ENCODE data around the gene TBC1D22B. TPM values are rescaled to one million over a fixed set of nuclear protein-coding genes. Genes with fewer than 3 reads are reported as not detected.

TBC1D22B gene
- total RNA-seq, 1 experiment from 2014 or later: 12.9 TPM

- Histone ChIP-seq H3K4me1 (ENCODE audit: insufficient read depth, low read length) (no peaks in the 10 kb centered on the region), H4K8ac (replicated peaks; ENCODE audit: insufficient read length, low read depth, low read length) (no peak overlapping the region), H2BK120ac (ENCODE audit: low read depth, low read length, poor library complexity, severe bottlenecking) (no peak overlapping the region), H2AK5ac (ENCODE audit: insufficient read length, low read length) (no peak overlapping the region), H4K20me1 (ENCODE audit: control insufficient read depth, insufficient read depth, insufficient read length) (no peaks in the 10 kb centered on the region), H3K27ac (ENCODE audit: insufficient read length, low read depth, low read length) (no peak overlapping the region), H2BK12ac (ENCODE audit: insufficient read length, low read depth, low read length) (no peak overlapping the region), H2AFZ (ENCODE audit: low read length) (no peak overlapping the region), H3T11ph (ENCODE audit: low read length) (no peak overlapping the region), H3K56ac (ENCODE audit: insufficient read length, low read depth, low read length) (no peak overlapping the region), H3K9ac (ENCODE audit: extremely low read depth, insufficient read length, low read length) (no peak overlapping the region), H3K79me2 (ENCODE audit: insufficient read depth, low read length) (no peaks in the 10 kb centered on the region), H3K14ac (ENCODE audit: insufficient read depth, low read length) (no peak overlapping the region), H3K9me3 (ENCODE audit: control insufficient read depth, low read depth, low read length) (no peaks in the 10 kb centered on the region), H3K23ac (ENCODE audit: insufficient read length, low read depth, low read length) (no peak overlapping the region), H4K5ac (ENCODE audit: insufficient read length, low read depth, low read length) (no peak overlapping the region), H4K91ac (ENCODE audit: insufficient read length, low read depth, low read length) (no peak overlapping the region), H3K27me3 (ENCODE audit: insufficient read depth, low read length) (no peaks in the 10 kb centered on the region), H3K4ac (ENCODE audit: low read depth, low read length) (no peak overlapping the region), H2BK15ac (ENCODE audit: low read depth, low read length) (no peak overlapping the region), H3K79me1 (ENCODE audit: insufficient read depth, low read depth, low read length, poor library complexity, severe bottlenecking) (no peaks in the 10 kb centered on the region), H3K23me2 (ENCODE audit: insufficient read length, low read depth, low read length, poor library complexity, severe bottlenecking) (no peaks in the 10 kb centered on the region), H2BK5ac (ENCODE audit: insufficient read length, low read length) (no peak overlapping the region), H3K18ac (ENCODE audit: insufficient read length, low read depth, low read length) (no peak overlapping the region), H2BK20ac (ENCODE audit: low read depth, low read length, poor library complexity, severe bottlenecking) (no peak overlapping the region), H3K4me2 (ENCODE audit: insufficient read depth, insufficient read length, low read length) (no peak overlapping the region)
- DNase-seq: no peak
- WGBS (ENCODE audit: extremely low coverage, insufficient read length, low lambda C conversion rate): no CpG with 5 or more reads among the region's 3 CpGs
- no peaks in the 10 kb centered on the region; a peak in 1 of 4 replicates for H3K4me1 Mint-ChIP-seq
- H3K27ac Mint-ChIP-seq: no peak overlapping the region
- no peaks in the 10 kb centered on the region; a peak in 1 of 5 replicates for H3K9me3 Mint-ChIP-seq
- H3K27me3 Mint-ChIP-seq (ENCODE audit: low read depth): no peaks in the 10 kb centered on the region
- H3K4me3 Mint-ChIP-seq: no peak overlapping the region
- no peak for TF ChIP-seq CTCF (conservative IDR thresholded peaks at IDR 0.05)
- H3K36me3 Mint-ChIP-seq (ENCODE audit: insufficient read depth in 1 of 3, low read depth in 3 of 3): peaks cover 2 to 29% (median 19%) of the 10 kb centered on the region in 3 experiments
Observed at GRCh38 chr6:37309692-37310091, 52.1 kb downstream of the TBC1D22B start.
